ENCODE measurements around the gene S100A7A.
"Not testable (repeated sequence)": the region's sequence is repeated elsewhere in the genome, so short reads cannot be mapped to it uniquely, and the experiment has no call there.

The S100A7A gene

DNA sequence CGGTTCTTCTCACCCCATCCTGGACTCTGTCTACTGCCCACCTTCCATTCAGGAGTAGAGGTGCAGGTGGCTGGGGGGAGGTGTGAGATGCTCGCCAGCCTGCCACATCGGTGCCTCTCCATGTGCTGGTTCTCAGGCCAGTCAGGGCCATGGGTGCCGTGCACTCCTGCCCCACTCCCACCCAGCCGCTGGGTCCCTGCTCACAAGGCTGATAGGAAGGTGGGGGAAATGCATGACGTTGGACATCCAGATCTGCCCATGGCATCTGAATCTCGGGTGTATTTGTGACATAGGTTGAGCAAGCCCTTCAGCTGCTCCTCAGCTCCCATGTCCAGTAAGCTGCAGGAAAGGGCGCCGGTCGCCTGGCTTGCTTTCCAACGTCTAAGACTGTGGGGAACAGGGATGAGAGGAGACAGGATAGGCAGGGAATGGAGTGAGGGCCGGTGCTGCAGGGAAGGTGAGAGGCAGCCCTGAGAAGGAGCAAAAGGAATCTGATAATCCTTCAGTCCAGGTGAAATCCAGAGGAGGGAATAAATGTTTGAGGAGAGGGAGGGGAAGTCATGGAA is 11.8 kb downstream of the S100A7A start:
- DNase-seq, result no peak

GRCh38 chr1:153428791-153429190 is 12.5 kb downstream of the S100A7A start:
- DNase-seq, result no peak

DNA sequence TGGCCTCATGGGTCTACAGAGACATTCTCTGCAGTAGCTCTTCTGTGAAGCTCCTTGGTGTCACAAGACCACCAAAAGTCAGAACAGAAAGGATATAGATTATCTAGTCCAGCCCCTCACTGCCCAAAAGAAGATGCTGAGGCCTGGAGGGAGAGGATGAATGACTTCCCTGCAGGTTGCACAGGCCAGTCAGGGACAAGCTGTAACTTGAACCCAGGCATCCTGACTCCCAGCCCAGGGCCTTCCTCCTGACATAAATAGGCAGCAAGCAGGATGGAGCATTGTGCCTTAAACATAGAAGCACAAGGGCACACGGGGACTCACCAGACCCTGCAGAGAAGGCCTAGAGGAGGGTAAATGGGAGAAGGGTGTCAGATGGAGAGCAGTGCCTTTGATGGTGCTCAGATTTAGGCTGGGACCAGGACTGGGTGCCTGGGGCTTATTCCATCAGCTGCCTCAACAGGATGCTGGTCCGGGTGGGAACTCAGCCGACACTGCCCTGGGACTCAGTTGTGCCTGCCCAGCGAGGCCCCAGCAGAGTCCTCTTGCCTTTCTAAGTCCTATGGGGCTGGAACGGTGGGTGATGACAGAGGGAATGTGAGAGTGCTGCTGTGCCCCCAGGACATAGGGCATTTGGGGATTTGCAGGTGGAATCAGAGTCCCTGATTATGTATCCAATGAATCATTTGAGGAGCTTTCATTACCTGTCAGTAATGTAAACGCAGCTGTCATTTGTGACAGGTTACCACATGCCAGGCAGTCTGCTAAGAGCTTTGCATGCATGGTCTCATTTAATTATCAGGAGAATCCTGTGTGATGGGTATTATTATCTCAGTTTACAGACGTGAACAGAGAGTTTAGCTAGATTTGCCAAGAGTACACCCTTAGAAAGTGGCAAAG is 13.2 kb downstream of the S100A7A start:
- DNase-seq, result no peak

DNA sequence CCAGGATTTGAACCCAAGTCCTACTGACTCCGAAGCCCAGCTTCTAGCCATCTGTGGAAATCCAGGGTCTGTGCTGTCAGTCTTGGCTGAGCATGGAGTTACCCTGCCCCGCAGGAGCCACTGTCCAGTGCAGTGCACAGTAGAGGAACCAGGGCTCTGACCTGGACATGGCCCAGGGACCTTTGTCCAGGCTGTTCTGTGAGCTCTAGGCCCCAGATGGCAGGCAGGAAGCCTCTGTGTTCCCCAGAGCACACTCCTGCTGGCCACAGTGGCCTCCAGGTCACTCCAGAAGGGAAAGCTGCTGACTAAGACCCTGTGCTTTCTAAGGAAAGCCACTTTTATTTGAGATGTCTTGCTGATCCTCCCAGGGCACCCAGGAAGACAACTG is 13.8 kb downstream of the S100A7A start:
- no peak for DNase-seq

DNA sequence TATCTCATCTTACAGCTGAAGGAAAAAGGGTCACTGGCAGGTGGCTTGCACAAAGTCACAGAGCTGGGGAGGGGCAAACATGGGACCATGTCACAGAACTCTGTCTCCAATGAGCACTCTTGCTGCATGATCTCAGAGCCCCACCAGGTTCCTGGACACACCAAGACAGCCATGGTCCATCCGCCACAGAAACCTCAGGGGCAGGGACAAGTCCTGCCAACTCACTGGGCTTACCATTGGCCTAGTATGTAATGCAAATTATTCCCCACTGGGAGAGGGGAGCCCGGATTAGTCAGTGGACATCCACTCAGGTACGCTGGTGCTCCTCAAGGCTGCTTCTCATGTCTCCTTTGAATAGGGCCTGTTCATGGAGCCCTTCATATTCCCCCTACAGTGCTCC is 14.2 kb downstream of the S100A7A start:
- no peak for DNase-seq

DNA sequence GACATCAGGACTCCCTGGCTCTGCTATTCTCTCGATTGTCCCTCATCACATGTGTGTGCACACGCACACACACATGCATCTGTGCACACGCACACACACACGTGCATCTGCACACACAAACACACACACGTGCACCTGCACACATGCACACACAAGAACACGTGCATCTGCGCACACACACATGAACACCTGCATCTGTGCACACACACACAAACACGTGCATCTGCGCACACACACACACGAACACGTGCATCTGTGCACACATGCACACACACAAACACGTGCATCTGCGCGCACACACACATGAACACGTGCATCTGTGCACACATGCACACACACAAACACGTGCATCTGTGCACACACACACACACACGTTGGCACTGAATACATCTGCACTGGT is 14.7 kb downstream of the S100A7A start:
- DNase-seq, result no peak

DNA sequence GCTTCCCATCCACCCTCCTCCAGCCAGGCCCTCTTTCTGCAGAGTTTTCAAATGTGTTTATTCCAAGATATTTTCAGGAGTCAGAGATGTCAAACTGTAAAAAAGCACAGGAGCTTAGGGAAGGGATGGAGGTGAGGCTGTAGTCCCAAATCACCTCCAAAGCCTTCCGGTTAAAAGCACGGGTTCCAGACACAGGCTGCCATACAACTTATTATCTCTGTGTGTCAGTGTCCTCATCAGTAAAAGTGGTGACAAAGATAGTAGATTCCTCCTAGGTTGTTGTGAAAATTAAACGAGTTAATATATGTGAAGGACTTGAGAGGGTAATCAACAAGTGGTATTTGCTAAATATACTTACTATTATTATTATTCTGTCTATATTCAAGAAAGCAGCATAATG is 15.1 kb downstream of the S100A7A start:
- DNase-seq, result no peak

DNA sequence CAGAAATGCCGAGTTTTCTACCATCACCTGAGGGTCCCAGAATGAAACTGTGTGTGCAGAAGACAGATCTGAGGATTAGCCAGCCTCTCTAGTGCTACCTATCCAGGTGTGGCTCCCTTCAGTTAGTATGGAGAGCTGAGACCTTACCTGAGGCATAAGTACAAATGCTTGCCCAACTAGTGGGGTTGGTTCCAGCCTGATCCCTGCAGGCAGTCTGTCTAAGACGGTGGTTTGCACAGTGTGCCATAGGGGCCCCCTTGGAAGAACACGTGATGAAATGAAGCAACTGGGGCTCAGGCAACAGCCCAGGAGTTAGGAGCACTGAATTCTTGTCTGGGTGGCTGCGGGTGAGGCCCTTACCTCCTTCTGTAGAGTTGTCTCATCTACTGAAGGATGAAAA is 15.6 kb downstream of the S100A7A start:
- DNase-seq, result no peak

- no peak for DNase-seq
Observed at GRCh38 chr1:153432874-153433681, 16.8 kb downstream of the S100A7A start.

- no peak for DNase-seq
Observed at GRCh38 chr1:153434746-153435455, 18.6 kb downstream of the S100A7A start.

- no peak for DNase-seq
Observed at GRCh38 chr1:153437236-153437635, 20.9 kb downstream of the S100A7A start.

DNA sequence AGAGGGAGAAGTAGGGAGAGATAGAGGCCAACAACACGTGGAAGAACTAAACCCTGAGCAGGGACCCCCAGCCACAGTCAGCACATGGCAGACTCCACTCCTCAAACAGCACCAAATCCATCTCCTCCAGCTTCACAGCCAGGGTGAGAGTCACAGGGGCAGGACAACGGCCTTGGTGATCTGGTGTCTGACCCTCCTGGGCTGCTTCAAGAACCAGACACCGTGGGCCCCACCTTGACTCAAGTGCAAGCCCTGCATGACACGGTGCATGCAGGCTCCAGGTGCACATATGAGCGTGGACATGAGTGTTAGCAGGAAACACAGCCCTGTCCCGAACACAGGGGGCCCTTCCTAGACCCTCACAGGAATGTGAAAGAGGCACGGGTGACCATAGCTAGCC is 22.3 kb downstream of the S100A7A start:
- DNase-seq, result no peak

GRCh38 chr1:153439273-153439672 is 23.0 kb downstream of the S100A7A start:
- no peak for DNase-seq

DNA sequence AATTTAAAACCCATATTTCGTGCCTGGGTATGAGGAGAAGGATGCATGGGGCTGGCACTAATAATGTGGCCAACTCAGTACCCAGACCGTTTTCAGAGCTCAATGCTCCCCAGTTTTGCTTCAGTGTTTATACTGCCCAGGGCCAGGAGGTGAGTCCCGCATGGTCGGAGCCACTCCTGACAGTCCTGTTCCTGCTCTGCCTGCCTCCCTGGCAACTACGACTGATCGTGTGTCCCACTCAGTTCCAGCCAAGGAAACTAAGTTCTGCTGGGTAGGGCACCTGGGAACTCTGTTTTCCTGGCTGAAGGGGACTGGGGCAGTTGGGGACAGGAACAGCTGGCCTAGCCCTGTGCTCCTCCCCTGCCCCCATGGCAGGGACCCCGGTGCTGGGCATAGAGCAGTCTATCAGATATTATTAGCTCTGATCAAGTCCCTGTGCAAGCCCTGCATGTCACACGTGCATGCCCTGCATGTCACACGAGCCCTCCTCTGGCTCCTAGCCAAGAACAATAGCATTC is 25.0 kb downstream of the S100A7A start:
- no peak for DNase-seq

DNA sequence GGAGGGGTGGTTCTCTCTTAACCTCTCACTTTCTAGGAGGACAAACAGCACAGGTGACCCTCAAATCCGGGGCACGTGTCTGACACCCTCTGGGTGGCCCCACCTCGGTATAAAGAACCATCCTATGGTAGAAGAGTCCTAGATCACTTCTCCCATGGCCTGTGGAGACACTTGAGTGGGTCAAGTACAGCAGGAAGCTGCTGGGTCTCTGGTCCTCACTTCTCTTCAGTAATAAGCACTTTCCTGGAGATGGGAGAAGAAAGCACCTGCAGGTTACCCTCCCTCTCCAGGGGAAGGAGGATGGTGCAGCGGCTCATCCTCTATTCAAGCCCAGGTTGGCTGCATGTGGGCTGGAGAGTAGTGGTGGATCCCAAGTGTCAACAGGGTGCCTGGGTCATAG is 27.2 kb downstream of the S100A7A start:
- no peak for DNase-seq

DNA sequence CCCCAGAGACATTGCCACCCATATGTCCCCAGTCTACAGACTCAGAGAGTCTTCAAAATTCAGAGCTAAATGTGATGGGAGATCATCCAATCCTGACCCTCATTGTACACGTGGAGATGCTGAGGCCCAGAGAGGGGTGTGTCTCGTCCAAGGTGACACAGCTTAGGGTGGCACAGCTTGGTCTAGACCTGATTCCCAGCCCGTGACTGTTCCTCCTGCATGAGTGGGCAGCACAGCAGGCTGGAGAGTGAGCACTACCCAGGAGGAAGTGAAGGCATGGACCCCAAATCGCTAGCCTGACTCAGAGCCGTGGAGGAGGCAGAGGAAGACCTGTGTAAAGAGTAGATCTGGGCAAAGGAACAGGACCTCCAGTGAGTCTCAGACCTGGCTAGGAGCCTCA is 27.8 kb downstream of the S100A7A start:
- DNase-seq, result no peak

GRCh38 chr1:153447498-153448170 is 31.3 kb downstream of the S100A7A start:
- DNase-seq, result no peak

DNA sequence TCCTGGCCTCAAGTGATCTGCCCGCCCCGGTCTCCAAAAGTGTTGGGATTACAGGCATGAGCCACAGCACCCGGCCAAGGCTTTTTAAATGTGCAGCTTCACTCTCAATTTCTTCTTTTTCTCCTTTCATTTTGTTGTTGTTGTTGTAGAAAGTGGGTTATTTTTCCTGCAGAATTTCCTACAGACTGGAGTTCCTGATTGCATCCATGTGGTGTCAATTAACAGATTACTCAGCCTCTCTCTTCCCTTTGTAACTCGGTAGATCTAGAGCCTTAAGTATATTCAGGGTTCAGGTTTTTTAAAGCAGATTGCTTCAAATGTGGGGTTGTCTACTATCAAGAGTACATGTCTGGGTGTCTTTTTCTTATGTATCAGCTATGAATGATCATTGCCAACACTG is 32.5 kb downstream of the S100A7A start:
- DNase-seq, result not testable (repeated sequence)

GRCh38 chr1:153456396-153456795 is 40.1 kb downstream of the S100A7A start:
- no peak for DNase-seq

GRCh38 chr1:153459655-153460054 is 43.3 kb downstream of the S100A7A start:
- DNase-seq, result no peak

DNA sequence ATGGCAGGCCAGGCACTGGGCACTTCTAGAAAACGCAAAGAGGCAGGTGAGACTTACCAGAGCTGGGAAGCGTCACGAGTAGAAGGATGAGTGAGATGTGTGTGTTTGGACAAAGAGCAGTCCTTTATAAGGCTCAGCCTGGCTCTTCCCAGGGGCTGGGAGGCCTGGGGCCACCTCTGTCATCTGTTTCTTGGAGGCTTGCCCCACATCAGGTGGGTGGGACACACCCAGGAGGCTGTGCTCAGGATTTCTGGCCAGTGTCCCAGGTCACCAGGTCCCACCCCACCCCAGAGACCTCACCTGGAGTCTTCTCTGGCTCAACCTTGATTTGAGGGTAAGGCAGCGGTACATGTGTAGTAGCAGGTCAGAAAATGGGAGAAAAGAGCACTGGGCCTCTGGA is 44.2 kb downstream of the S100A7A start, which contains the start of gene S100A7:
S100A7 (minus strand) TSS at position 101 of the 400 bp plus-strand sequence. CDS start 1,638 bp downstream, outside the sequence.
- DNase-seq, result no peak

DNA sequence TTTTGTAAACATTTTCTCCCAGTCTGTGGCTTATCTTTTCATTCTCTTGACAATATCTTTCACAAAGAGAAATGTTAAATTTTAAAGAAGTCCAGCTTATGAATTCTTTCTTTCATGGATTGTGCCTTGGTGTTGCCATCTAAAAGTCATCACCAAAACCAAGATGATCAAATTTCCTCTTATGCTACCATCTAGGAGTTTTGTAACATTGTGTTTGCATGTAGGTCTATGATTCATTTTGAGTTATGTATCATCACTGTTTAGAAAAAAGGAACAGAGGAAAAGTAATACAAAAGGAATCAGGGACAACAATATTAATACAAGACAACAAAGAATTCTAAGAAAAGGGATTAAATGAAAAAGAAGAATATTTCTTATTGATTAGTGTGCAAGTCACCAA is 46.4 kb downstream of the S100A7A start:
- DNase-seq, result peak; percentile 69

All from inflammatory macrophage treated with lipopolysaccharide for 4 hours (primary cell).